ENCODE results near the gene PREX1.
A peak's percentile ranks its signal among the peaks of the same experiment; 100 is the strongest.
"Not testable (repeated sequence)": the region's sequence is repeated elsewhere in the genome, so short reads cannot be mapped to it uniquely, and the experiment has no call there.

PREX1 gene

DNA sequence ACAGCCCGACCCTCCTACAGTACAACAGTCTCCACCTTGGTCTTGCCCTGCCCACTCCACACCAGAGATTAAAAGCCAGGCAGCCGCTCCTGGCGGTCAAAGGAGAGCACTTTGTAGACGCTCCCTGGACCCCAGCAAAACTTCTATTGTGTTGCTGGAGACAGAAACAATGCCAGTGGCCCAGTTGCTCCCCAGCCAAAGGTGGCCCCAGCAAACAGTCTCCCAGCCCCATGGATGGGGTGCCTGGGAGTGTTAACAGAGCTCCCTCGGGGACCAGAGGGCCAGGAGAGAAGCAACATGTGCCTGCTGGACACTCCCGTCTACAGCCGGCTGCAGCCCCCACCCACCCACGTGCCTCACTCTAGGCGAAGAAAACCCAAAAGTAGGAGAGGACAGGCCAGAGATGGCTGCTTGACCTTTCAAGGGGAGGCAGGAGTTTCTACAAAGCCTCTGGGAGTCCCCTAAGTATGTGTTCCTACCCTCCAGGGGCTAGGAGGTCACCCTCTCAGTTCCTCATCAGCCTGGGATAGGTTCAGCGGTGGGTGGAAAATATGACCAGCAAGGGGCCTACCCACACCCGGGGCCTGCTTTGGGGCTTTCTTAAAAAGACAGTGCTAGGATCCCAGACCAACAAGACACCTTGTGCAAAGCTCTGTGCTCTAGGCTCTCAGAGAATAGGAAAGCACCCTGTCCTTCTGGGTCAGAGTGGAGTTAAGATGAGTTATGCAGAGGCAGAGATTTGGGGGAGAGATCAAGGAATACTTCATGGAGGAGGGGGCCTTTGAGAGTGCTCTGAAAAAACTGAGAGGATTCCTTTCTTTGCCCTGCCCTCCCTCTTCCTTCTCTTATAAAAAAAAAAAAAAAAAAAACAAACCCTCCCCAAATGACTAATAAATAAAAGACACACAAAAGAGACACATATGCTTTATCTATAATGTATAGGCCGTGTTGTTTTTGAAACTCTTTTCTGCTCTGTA, 19.0 kb upstream of the PREX1 start:
- no peak for DNase-seq

- DNase-seq = no peak
Measured at GRCh38 chr20:48845721-48846306, 18.0 kb upstream of the PREX1 start.

- no peak for DNase-seq
Measured at GRCh38 chr20:48844996-48845395, 17.2 kb upstream of the PREX1 start.

DNA sequence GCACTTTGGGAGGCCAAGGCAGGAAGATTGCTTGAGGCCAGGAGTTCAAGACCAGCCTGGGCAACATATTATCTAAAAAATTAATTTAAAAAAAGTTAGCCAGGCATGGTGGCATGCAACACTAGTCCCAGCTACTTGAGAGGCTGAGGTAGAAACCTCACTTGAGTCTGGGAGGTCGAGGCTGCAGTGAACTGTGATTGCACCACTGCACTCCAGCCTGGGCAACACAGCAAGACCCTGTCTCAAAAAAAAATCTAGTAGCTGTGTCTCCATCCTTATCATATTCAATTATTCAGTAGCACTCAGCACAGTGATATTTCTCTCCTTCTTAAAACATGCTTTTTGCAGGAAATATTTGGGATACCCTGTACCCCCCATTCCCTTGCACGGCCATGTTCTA, 16.1 kb upstream of the PREX1 start:
- DNase-seq = not testable (repeated sequence)

GRCh38 chr20:48843057-48843806, 15.4 kb upstream of the PREX1 start:
- no peak for DNase-seq

DNA sequence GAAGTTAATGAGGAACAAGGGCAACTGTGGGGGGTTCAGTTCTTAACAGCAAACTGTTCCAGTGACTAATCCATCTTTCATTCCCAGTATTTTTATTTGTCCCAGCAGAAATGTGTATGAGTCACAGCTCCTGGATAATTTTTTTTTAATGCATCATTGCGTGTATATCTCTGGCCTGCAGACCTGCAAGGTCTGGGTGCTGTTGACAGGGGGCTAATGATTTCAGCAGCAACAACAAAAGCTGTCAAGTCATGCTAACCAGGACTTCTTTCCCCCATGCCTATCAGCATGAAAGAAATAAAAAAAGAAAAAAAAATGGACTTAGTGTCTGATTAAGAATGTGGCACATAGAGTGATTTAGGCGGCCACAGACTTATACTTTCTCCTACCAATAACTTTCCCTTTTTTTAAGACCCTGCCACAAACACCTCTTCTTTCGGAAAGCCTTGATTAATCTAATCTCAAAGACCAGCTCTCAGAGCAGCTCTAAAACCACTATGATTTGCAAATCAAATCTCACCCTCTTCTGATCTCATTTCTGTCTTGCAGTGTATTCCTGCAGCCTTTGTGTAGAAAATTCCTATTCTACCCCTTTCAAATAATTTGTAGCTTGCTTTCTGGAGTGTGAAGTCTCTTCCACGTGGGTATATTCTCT, 14.2 kb upstream of the PREX1 start:
- DNase-seq = no peak

DNA sequence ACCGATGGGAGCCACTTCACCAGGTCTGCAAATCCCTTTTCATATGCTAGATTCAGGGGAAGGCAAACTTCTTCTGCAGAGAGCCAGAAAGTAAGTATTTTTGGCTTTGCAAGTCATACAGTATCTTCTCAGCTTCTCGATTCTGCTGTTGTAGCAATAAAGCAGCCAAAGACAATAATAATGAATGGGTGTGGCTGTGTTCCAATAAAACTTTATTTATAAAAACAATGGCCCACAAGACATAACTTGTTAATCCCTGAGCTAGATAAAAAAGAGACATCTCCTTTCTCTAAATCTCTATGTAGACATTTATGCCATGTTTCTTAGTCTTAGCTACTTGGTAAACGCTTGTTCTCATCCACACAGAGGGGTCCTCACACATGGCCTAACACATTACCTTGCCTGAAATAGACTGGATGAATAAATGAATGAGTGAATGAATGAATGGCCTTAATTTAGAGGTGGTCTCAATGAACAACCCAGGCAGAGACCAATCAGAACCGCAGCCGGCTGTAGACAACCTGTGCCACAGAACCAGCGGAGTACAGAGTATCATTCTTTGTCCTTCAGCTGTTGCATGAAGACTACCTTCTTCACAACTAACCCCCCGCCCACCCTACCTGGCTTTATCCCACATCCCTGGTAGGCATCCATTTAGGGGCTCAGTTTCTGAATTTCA, 13.5 kb upstream of the PREX1 start:
- DNase-seq = no peak

GRCh38 chr20:48839154-48839917, 11.5 kb upstream of the PREX1 start:
- no peak for DNase-seq

DNA sequence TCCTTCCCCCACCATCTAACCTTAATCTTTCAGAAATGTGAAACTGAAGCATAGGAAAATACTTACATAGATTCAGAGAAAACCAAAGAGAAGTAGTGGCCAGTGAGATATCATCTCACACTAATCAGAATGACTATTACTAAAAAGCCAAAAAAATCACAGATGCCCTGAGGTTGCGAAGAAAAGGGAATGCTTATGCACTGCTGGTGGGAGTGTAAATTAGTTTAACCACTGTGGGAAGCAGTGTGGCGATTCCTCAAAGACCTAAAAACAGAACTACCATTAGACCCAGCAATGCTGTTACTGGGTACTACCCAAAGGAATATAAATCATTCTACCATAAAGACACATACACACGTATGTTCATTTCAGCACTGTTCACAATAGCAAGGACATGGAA, 9.2 kb upstream of the PREX1 start:
- no peak for DNase-seq

DNA sequence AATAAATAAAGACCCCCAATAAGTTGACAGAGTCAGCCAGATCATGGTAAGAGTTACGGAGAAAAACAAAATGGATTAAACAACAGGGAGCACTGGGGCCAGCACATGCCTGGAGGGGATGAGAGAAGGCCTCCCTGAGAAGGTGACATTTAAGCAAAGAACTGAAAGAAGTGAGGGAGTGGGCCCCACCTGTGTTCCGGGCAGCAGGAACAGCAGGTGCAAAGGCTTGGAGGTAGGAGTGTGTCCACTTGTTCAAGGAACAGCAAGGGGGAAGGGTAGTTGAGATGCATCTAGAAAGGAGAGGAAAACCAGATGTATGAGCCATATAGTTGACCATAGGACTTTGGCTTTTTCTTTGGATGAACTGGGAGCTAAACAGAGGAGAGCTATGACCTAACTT, 7.6 kb upstream of the PREX1 start:
- no peak for DNase-seq

GRCh38 chr20:48834278-48834677, 6.5 kb upstream of the PREX1 start:
- no peak for DNase-seq

GRCh38 chr20:48832405-48832730, 4.6 kb upstream of the PREX1 start:
- DNase-seq = peak; percentile 70 to 74

DNA sequence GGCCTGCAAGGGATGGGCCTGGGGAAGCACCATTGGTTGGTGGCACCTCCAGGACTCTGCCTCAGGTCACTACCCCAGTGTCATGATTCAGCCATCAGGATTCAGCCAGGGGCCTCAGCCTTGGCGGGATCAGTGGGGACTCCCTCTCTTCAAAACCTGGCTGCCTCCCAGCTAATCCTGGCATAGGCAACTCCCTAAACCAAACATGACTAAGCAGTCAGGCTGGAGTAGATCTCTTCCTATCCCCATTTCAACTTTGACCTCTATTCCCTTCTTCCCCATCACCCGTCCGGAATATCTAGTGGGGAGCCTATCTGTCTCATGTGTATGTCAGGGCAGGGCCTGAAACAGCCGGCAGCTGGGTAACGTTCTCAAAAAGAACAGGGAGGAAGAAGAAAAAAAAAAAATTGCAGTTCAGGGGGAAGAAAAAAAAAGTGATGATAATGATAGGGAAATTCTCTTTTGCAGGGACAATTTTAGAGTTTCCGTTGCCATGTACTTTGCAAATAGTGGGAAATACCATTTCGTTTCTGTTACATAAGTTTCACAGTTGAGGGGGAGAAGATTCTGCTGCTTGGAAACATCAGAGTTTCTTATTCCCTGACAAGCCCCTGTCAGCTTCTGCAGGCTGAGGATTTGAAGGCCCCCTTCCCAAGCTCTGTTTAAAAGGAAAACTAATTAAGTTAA, 4.1 kb upstream of the PREX1 start:
- peak; percentile 14 to 40 for DNase-seq

DNA sequence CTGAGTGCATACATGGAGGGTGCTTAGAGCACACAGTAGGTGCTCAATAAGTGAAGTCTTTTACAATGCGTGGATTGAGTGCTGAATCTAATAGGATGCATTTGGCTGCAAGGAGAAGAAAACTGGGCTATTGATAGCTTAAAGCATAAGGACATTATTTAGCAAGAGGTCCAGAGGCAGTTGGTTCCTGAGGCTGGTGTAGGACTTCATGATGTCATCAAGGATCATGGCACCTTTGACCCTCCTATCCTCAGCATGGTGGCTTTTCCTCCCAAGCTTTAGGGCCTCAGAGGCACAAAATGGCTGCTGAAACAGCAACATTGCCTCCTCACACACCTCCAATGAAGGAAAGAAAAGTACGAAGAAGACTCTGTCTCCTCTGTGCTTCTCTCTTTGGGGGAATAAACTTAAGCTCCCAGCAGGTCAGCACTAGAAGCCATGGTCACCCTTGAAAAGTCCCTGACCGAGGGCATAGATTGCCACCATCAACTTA, 3.1 kb upstream of the PREX1 start:
- no peak for DNase-seq

DNA sequence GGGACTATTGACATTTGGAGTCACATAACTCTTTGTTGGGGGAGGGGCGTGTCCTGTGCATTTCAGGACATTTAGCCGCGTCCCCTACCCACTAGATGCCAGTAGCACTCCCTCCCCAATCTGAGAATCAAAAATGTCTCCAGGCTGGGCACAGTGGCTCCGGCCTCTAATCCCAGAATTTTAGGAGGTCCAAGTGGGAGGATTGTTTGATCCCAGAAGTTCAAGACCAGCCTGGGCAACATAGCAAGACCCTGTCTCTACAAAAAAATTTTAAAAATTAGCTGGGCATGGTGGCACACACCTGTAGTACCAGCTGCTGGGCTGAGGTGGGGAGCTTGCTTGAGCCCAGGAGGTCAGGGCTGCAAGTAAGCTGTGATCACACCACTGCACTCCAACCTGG, 2.1 kb upstream of the PREX1 start:
- no peak for DNase-seq

GRCh38 chr20:48828734-48829460, 1.1 kb upstream of the PREX1 start:
- no peak for DNase-seq

DNA sequence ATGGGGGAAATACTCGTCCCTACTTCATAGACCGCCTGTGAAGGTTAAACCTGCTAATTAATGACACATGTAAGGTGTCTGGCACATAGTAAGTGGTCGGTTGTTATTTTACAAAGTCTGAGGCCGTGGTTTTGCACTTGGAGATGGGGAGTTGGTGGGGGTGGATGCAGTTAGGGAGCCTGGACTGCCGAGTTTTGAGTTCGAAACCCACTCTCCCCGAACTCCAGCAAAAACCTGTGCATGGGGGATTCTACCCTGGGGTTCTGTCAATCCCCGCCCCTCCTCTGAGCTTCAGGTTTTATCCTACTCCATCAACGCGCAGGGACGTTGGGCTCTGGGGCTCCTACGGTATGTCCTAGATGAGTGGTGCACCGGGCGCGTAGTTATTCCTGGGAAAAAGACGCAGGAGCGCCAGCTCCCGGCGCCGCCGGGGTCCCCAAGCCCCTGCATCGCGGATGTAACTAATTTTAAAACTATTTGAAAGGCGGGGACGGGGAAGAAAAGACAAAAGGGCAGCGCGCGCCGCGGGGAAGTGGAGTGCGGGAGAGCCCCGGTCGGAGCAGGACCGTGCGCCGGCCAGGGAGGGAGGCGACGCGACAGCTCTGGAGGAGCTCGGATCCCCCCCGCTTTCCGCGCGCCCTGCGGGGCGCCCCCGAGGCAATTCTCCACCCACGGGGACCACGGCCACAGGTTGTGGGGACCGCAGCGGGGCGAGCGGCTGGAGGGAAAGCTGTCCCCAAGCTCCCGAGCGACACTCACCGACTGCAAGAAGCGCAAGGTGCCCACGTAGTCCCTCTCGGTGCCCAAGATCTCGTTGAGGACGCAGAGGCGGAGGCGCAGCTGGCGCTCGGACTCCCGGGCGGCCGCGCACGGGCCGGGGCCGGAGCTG, 672 bp downstream of the PREX1 start:
- DNase-seq = peak in 1 of 2 experiments; percentile 35

DNA sequence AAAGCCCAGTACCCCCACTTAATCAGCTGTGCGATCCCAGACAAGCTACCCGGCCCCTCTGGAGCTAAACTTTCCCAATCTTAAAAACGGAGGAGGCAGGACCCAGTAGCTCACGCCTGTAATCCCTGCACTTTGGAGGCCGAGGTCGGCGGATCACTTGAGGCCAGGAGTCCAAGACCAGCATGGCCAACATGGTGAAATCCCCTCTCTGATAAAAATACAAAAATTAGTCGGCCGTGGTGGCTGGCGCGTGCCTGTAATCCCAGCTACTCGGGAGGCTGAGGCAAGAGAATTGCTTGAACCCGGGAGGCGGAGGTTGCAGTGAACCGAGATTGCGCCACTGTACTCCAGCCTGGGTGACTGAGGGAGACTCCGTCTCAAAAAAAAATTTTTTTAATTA, 1.3 kb downstream of the PREX1 start:
- not testable (repeated sequence) for DNase-seq

DNA sequence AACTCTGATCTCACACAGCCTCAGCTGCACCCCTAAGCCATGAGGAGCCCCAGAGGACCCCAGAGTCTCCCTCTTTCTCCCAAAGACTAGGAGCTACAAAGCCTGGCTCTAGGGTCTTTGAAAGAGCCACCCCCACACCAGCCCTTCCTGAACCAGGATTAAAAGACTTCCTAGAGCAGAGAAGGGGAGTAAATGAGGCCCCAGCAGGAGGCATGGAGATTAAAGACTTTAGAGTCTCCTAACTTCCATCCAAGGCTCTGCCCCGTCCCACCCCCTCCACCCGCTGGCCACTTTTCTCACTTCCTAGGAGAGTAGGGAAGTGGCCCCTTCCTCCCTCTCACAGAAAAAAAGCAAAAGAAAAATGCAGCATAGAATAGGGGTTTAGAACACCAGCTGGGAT, 1.7 kb downstream of the PREX1 start:
- DNase-seq = no peak

Data from AML-193 (cell line).